DMS 273 (cell line): ENCODE results near the gene COG2.
"Not testable (repeated sequence)": the region's sequence is repeated elsewhere in the genome, so short reads cannot be mapped to it uniquely, and the experiment has no call there.

Experiments used
- DNase-seq: peaks from one replicate; lab custom pipeline; 2025; ENCODE audit not compliant: unreplicated experiment; lab: John Stamatoyannopoulos, UW

The COG2 gene

GRCh38 chr1:230674581-230674980, 32.3 kb downstream of the COG2 start:
- peak; percentile 8 for DNase-seq

GRCh38 chr1:230677200-230677599, 34.9 kb downstream of the COG2 start:
- no peak for DNase-seq

- no peak for DNase-seq
Measured at GRCh38 chr1:230679192-230679591, 36.9 kb downstream of the COG2 start.

DNA sequence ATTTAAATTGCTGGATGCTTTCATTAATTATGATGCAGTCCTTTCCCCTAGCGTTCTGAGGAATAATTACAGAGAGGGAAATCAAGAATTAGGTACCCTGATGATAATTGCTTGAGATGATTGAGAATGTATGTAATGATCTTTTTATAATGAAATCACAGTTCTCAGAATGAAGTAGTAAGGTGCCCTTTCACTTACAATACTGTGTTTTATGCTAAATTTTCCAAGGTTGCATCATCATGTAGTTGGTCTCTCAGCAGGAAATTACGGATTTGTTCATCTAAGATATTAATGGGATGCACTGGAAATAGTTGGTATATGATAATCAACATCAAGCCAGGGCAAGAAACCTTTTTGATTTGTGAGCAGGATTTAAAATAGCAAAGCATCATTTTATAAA, 37.5 kb downstream of the COG2 start:
- no peak for DNase-seq

DNA sequence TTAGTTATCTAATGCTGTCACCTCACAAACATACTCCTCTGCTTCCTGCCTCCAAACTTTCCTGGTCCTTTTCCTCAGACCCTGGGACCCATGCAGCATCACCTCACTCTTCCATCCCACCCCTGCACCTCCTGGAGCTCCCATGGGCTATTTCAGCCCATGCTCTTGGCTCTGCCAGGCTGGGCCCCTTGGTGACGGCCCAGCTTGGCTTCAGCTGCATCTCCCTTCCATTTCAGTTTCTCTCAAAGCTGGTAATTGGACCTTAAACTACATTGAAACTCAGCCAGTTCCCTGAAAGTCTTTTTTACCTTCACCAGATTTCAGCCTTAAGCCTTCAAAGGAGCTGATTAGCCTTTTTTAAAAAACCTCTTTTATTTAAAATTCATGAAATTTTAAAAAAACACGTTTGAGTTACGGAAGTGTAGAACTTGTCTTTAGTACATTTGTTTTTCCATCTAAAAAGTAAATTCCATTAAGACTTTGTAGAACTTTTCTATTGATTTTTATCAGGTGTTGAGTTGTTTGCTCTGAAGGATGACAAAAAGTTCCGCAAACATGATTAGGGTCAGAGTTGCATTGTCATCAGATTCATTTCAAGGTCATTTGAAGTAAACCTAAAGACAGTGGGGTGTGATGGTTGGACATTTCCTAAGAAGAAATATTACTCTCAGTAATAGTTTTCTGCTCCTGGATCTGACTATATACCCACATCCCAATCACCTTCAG, 38.2 kb downstream of the COG2 start:
- no peak for DNase-seq

GRCh38 chr1:230681599-230681998, 39.3 kb downstream of the COG2 start:
- peak; percentile 90 for DNase-seq

- DNase-seq, result peak; percentile 93
Measured at GRCh38 chr1:230682274-230682673, 40.0 kb downstream of the COG2 start.

- DNase-seq, result no peak
Measured at GRCh38 chr1:230682882-230683610, 40.8 kb downstream of the COG2 start.

GRCh38 chr1:230684146-230684545, 41.9 kb downstream of the COG2 start:
- DNase-seq, result no peak

DNA sequence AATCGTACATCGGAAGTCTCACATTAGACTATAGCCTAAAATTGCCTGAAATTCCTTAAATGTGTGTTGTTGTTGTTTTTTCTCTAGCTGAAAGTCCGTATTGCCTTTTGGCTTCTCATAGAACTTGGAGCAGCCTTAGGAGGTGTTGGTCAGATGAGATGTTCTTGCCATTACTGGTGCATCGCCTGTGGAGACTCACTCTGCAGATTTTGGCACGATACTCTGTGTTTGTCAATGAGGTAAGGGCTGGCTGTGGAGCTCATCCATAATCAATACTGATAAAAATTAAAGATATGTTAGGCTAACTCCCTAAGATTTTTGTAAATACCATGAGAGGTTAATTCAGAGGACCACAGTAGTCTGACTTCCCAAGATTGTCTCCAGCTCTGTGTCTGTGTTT, 42.7 kb downstream of the COG2 start:
- DNase-seq, result no peak

DNA sequence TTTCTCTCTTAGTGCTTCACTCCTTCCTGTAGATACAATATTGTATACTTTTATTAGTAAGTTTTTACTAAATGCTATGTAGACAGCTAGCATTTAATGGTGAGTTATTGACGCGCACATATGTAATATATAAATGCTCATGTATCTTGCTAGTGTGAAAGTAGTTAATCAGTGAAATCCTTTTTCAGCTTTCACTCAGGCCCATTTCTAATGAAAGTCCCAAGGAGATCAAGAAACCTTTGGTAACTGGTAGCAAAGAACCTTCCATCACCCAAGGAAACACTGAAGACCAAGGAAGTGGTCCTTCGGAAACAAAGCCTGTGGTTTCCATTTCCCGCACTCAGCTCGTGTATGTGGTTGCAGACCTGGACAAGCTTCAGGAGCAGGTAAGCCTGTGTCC, 44.5 kb downstream of the COG2 start:
- DNase-seq, result no peak

GRCh38 chr1:230690101-230690500, 47.8 kb downstream of the COG2 start:
- no peak for DNase-seq

DNA sequence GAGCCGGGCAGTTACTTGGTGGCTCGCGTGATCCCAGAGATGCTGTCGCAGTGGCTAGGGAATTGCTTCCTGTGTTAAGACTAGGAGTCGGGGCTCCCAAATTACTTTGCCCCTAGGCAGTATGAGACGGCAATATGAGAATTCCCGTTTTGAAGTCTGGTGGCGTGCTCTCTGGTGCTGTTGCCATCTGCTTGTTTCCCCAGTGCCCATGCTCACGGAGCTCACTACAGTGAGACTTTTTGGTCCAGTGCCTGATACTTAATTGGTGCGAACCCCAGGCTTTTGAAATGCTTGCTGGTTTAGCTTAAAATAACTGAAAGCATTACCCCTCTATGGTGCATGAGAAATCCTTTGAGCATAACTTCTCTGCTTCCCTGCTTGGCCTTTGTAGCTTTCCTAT, 49.3 kb downstream of the COG2 start:
- no peak for DNase-seq

DNA sequence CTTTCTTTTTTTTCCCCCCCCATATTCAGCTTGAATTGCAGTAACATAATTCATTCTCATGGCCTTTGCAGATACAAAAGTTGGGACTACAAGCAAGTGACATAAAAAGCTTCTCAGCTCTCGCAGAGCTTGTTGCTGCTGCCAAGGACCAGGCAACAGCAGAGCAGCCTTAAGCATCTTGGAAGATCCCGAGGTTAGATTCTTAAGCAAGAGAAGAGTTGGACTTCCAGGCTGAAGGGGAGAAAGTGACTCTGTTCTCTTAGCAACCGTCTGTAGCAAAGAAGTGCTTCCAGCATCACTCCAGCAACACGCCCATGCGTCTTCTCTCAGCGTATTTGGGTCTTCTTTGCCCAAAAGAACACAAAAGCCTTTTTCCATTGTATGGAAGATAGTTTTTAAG, 50.9 kb downstream of the COG2 start:
- DNase-seq, result no peak

- no peak for DNase-seq
Measured at GRCh38 chr1:230693777-230694176, 51.5 kb downstream of the COG2 start.

GRCh38 chr1:230694464-230694863, 52.2 kb downstream of the COG2 start:
- no peak for DNase-seq

- no peak for DNase-seq
Measured at GRCh38 chr1:230694991-230695390, 52.7 kb downstream of the COG2 start.

- no peak for DNase-seq
Measured at GRCh38 chr1:230696218-230696617, 53.9 kb downstream of the COG2 start.

DNA sequence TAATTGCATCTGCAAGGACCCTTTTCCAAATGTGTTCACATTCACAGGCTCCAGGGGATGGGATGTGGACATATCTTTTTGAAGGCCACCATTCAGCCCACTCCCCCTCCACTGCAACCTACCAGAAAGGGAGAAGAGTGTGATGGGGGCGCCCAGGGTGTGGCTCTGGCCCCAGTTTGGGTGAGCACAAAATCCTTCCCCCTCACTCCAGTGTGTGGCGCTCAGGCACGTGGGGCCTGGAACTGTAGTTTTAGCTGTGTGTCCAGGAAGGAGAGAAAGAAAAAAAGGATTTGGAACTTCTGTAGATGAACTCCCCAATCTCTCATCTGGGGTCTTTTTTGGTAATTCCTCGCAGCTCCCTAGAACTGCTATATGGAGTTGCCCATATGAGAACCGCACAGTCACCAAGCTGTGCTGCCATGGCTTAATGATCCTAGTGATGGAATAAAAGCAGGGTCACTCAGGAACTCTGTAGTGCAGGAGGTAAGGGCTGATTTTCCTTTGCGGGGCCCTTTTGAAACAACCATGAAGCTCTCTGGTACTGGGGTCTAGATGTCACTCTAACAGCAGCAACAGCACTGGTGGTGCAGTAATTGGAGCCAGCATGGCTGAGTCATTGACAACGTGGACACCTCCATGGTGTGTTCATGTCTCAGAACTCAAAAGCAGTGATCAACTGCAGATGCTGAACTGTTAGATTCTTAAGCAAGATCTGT, 54.6 kb downstream of the COG2 start:
- DNase-seq, result no peak

DNA sequence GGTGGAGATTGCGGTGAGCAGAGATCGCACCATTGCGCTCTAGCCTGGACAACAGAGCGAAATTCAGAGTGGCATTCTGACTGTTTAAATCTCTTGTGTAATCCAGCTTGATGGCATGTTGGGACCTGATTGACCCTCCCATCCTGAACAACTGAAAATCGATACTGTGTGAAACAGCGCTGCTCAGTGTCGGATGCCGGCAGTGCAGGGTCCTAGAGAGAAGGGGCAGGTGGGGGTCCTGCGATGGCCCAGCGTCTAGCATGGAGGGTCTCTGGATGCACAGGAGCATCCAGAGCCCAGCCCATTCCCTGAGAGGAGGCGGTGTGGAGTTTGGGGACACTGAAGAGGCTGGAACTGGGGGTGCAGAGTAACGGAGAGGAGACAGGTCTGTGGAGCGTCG, 55.8 kb downstream of the COG2 start:
- DNase-seq, result peak; percentile 11

DNA sequence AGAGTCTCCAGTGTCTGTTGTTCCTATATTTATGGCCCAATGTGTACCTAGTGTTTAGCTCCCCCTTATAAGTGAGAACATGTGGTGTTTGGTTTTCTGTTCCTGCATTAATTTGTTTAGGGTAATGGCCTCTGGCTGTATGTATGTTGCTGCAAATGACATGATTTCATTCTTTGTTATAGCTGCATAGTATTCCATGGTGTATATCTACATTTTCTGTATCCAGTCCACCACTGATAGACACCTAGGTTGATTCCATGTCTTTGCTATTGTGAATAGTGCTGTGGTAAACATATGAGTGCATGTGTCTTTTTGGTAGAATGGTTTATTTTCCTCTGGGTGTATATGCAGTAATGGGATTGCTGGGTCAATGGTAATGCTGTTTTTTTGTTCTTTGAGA, 56.7 kb downstream of the COG2 start:
- DNase-seq, result not testable (repeated sequence)

- no peak for DNase-seq
Measured at GRCh38 chr1:230699716-230700115, 57.4 kb downstream of the COG2 start.
